NCI-H460 (cell line): ENCODE data around the gene AOAH. TPM values are rescaled to one million over a fixed set of nuclear protein-coding genes. Genes with fewer than 3 reads are reported as not detected.
A peak's percentile ranks its signal among the peaks of the same experiment; 100 is the strongest.
"Not testable (repeated sequence)": the region's sequence is repeated elsewhere in the genome, so short reads cannot be mapped to it uniquely, and the experiment has no call there.

Source experiments
- DNase-seq: peaks from one replicate; pipeline ENCODE4 v3.0.0-alpha.2; 2016; ENCODE audit warnings: low read depth; ENCODE audit errors: extremely low read depth
- total RNA-seq: library from RNA; depleted of rRNA; stranded (reverse); fragments of >200 nt; shearing (Covaris generic); gene quantifications from 2 replicates; pipeline ENCODE4 v1.2.3, GENCODE V29; 2014

The AOAH gene
- total RNA-seq, 1 experiment from 2014 or later: 0.10 TPM

GRCh38 chr7:36483853-36484252 lies 240.4 kb downstream of the AOAH start:
- DNase-seq: not testable (repeated sequence)

GRCh38 chr7:36478745-36479144 lies 245.5 kb downstream of the AOAH start:
- no peak for DNase-seq

GRCh38 chr7:36475381-36475780 lies 248.9 kb downstream of the AOAH start:
- DNase-seq: no peak

- DNase-seq: no peak
Observed at GRCh38 chr7:36475011-36475342, 249.3 kb downstream of the AOAH start.

- DNase-seq: no peak
Observed at GRCh38 chr7:36474283-36475010, 249.8 kb downstream of the AOAH start.

GRCh38 chr7:36473454-36474282 lies 250.6 kb downstream of the AOAH start:
- peak; percentile 30 for DNase-seq

- no peak for DNase-seq
Observed at GRCh38 chr7:36472141-36472729, 252.1 kb downstream of the AOAH start.

GRCh38 chr7:36469236-36469635 lies 255.1 kb downstream of the AOAH start:
- DNase-seq: no peak

- no peak for DNase-seq
Observed at GRCh38 chr7:36468370-36469101, 255.8 kb downstream of the AOAH start.

GRCh38 chr7:36466001-36466400 lies 258.3 kb downstream of the AOAH start:
- not testable (repeated sequence) for DNase-seq

- DNase-seq: no peak
Observed at GRCh38 chr7:36464271-36464670, 260.0 kb downstream of the AOAH start.
